ENCODE measurements around the gene FOXJ3. TPM values are rescaled to one million over a fixed set of nuclear protein-coding genes. Genes with fewer than 3 reads are reported as not detected.
A peak's percentile ranks its signal among the peaks of the same experiment; 100 is the strongest.

The FOXJ3 gene
- total RNA-seq, 1 experiment from 2014 or later = 27.9 TPM

- no peak for DNase-seq (ENCODE audit: low read depth in 1 of 2, low spot score in 2 of 2)
- H3K36me3 ChIP-seq = peaks cover under 1% of the 10 kb centered on the region
- no peak overlapping the region for H3K4me3 ChIP-seq
- peaks cover 11% of the 10 kb centered on the region for H3K4me1 ChIP-seq (replicated peaks)
- no peak overlapping the region for H3K27ac ChIP-seq
- H3K27me3 ChIP-seq (replicated peaks) = no peaks in the 10 kb centered on the region
- H3K9me3 ChIP-seq (replicated peaks) = peaks cover 6% of the 10 kb centered on the region; the same call in 1 of the 2 replicates
These were observed 93.9 kb downstream of the FOXJ3 start for GRCh38 chr1:42240966-42241755.

- Histone ChIP-seq H3K36me3 (peaks cover 6% of the 10 kb centered on the region), H3K27me3 (replicated peaks) (no peaks in the 10 kb centered on the region), H3K4me3 (no peak overlapping the region), H3K27ac (no peak overlapping the region), H3K4me1 (replicated peaks) (no peaks in the 10 kb centered on the region), H3K9me3 (replicated peaks) (peaks cover 8% of the 10 kb centered on the region; the same call in 1 of the 2 replicates)
- DNase-seq (ENCODE audit: low read depth in 1 of 2, low spot score in 2 of 2) = no peak
These were observed 95.5 kb downstream of the FOXJ3 start for GRCh38 chr1:42239555-42239954.

DNA sequence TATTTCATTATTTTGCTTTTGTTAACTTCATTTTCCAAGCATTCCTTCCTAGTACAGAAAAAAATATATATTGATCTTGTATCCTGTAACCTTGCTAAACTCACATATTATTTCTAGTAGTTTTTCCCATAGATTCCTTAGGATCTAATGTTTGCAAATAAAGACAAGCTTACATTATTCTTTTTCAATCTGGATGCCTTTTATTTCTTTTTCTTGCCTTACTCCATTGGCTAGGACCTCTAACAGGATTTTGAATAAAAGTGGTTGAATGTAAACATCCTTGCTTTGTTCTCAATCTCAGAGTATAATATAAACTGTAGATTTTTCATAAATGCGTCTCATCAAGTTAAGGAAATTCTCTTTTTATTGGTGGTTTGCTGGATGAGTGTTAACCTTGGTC is 96.0 kb downstream of the FOXJ3 start:
- Histone ChIP-seq H3K4me1 (replicated peaks) (no peaks in the 10 kb centered on the region), H3K27me3 (replicated peaks) (no peaks in the 10 kb centered on the region), H3K36me3 (peaks cover 6% of the 10 kb centered on the region), H3K9me3 (replicated peaks) (peaks cover 8% of the 10 kb centered on the region; the same call in 1 of the 2 replicates), H3K27ac (no peak overlapping the region), H3K4me3 (no peak overlapping the region)
- no peak for DNase-seq (ENCODE audit: low read depth in 1 of 2, low spot score in 2 of 2)

- peaks cover 6% of the 10 kb centered on the region for H3K36me3 ChIP-seq
- H3K27me3 ChIP-seq (replicated peaks) = no peaks in the 10 kb centered on the region
- DNase-seq (ENCODE audit: low read depth in 1 of 2, low spot score in 2 of 2) = no peak
- 0 out of 2 replicates have a peak, but pooled peaks cover 6% of the 10 kb centered on the region for H3K9me3 ChIP-seq (replicated peaks)
- no peak overlapping the region for H3K4me3 ChIP-seq
- H3K27ac ChIP-seq = no peak overlapping the region
- H3K4me1 ChIP-seq (replicated peaks) = peaks cover 18% of the 10 kb centered on the region
These were observed 103.8 kb downstream of the FOXJ3 start for GRCh38 chr1:42231253-42231652.

- Histone ChIP-seq H3K36me3 (peaks cover 2% of the 10 kb centered on the region; the same call in 1 of the 2 replicates), H3K27ac (no peak overlapping the region), H3K4me3 (no peak overlapping the region), H3K9me3 (replicated peaks) (0 out of 2 replicates have a peak, but pooled peaks cover 4% of the 10 kb centered on the region), H3K27me3 (replicated peaks) (no peaks in the 10 kb centered on the region), H3K4me1 (replicated peaks) (peaks cover 25% of the 10 kb centered on the region)
- DNase-seq (ENCODE audit: low read depth in 1 of 2, low spot score in 2 of 2) = no peak
These were observed 106.1 kb downstream of the FOXJ3 start for GRCh38 chr1:42228938-42229337.

DNA sequence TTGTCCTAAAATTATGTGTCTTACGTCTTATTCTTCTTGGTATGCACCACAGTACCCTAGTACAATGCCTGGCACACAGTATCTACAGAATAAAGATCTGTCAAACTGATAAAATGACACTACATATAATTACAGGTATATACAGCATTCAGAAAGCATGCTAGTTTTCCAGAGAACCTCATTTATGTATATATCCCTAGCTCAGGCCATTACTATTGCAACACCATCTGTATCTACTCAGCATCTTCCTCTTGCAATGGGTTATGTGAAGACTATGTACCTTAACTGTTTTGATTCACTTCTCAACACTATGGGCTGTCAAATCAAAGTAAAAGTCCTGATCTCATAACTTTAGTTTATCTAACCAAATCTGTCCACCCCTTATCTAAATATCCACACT is 112.0 kb downstream of the FOXJ3 start:
- Histone ChIP-seq H3K27me3 (replicated peaks) (no peaks in the 10 kb centered on the region), H3K9me3 (replicated peaks) (no peaks in the 10 kb centered on the region), H3K36me3 (peaks cover 2% of the 10 kb centered on the region; the same call in 1 of the 2 replicates), H3K27ac (no peak overlapping the region), H3K4me3 (no peak overlapping the region), H3K4me1 (replicated peaks) (peaks cover 31% of the 10 kb centered on the region)
- no peak for DNase-seq (ENCODE audit: low read depth in 1 of 2, low spot score in 2 of 2)

- Histone ChIP-seq H3K9me3 (replicated peaks) (no peaks in the 10 kb centered on the region), H3K27ac (no peak overlapping the region; the same call in 1 of the 2 replicates), H3K36me3 (peaks cover 2% of the 10 kb centered on the region; the same call in 1 of the 2 replicates), H3K4me3 (no peak overlapping the region), H3K27me3 (replicated peaks) (no peaks in the 10 kb centered on the region), H3K4me1 (replicated peaks) (peaks cover 27% of the 10 kb centered on the region)
- DNase-seq (ENCODE audit: low read depth in 1 of 2, low spot score in 2 of 2) = peak in 1 of 2 experiments; percentile 53
These were observed 113.0 kb downstream of the FOXJ3 start for GRCh38 chr1:42221952-42222606.

DNA sequence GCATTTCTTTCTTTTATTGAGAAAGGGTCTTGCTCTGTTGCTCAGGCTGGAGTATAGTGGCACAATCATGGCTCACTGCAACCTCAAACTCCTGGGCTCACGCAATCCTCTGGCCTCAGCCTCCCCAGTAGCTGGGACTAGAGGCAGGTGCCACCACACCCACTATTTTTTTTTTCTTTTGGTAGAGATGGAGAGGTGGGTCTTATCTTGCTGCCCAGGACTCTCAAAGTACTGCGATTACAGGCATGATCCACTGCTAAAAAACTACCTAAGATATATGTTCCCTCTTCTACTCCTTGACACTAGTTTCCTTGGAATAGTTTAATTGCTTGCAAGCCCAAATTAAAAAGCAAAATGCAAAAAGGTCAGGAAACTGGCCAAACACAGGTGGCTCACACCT is 113.6 kb downstream of the FOXJ3 start:
- no peak overlapping the region for H3K4me3 ChIP-seq
- H3K9me3 ChIP-seq (replicated peaks) = no peaks in the 10 kb centered on the region
- peaks cover 21% of the 10 kb centered on the region for H3K4me1 ChIP-seq (replicated peaks)
- H3K36me3 ChIP-seq = 0 out of 2 replicates have a peak, but pooled peaks cover 5% of the 10 kb centered on the region
- DNase-seq (ENCODE audit: low read depth in 1 of 2, low spot score in 2 of 2) = no peak
- H3K27ac ChIP-seq = no peak overlapping the region
- H3K27me3 ChIP-seq (replicated peaks) = no peaks in the 10 kb centered on the region

GRCh38 chr1:42219627-42220026 is 115.4 kb downstream of the FOXJ3 start:
- Histone ChIP-seq H3K27me3 (replicated peaks) (no peaks in the 10 kb centered on the region), H3K27ac (no peak overlapping the region), H3K9me3 (replicated peaks) (no peaks in the 10 kb centered on the region), H3K4me3 (no peak overlapping the region), H3K36me3 (peaks cover 5% of the 10 kb centered on the region), H3K4me1 (replicated peaks) (peaks cover 12% of the 10 kb centered on the region)
- DNase-seq (ENCODE audit: low read depth in 1 of 2, low spot score in 2 of 2) = no peak

- peaks cover 10% of the 10 kb centered on the region for H3K36me3 ChIP-seq
- H3K4me1 ChIP-seq (replicated peaks) = no peaks in the 10 kb centered on the region
- H3K27ac ChIP-seq = no peak overlapping the region
- no peaks in the 10 kb centered on the region for H3K27me3 ChIP-seq (replicated peaks)
- no peaks in the 10 kb centered on the region for H3K9me3 ChIP-seq (replicated peaks)
- H3K4me3 ChIP-seq = no peak overlapping the region
- DNase-seq (ENCODE audit: low read depth in 1 of 2, low spot score in 2 of 2) = no peak
These were observed 120.6 kb downstream of the FOXJ3 start for GRCh38 chr1:42214447-42214871.

DNA sequence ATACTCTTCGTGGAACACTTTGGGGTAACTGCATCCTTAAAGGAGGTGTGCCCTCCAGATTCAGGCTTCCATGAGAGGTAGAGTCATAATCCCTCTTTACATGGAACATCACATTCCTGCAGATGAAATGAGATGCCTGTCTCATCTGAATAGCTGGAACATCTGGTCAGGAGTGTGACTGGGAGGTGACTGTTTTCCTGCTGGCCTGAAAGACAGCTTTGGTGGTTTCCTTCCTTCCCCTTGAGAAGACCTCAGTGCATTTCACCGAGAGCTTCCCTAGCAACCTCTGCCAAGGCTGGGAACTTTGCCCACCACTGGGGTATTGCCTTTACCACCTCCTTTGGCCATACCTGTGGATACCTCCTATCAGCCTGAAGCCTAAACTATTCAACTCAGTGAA is 123.8 kb downstream of the FOXJ3 start:
- Histone ChIP-seq H3K36me3 (peaks cover 8% of the 10 kb centered on the region), H3K9me3 (replicated peaks) (no peaks in the 10 kb centered on the region), H3K27me3 (replicated peaks) (no peaks in the 10 kb centered on the region), H3K27ac (no peak overlapping the region), H3K4me3 (no peak overlapping the region), H3K4me1 (replicated peaks) (no peaks in the 10 kb centered on the region)
- no peak for DNase-seq (ENCODE audit: low read depth in 1 of 2, low spot score in 2 of 2)

GRCh38 chr1:42210421-42211133 is 124.5 kb downstream of the FOXJ3 start:
- Histone ChIP-seq H3K9me3 (replicated peaks) (no peaks in the 10 kb centered on the region), H3K27ac (no peak overlapping the region), H3K36me3 (peaks cover 8% of the 10 kb centered on the region), H3K4me3 (no peak overlapping the region), H3K27me3 (replicated peaks) (no peaks in the 10 kb centered on the region), H3K4me1 (replicated peaks) (no peaks in the 10 kb centered on the region)
- no peak for DNase-seq (ENCODE audit: low read depth in 1 of 2, low spot score in 2 of 2)

- H3K9me3 ChIP-seq (replicated peaks) = no peaks in the 10 kb centered on the region
- H3K4me1 ChIP-seq (replicated peaks) = no peaks in the 10 kb centered on the region
- no peak for DNase-seq (ENCODE audit: low read depth in 1 of 2, low spot score in 2 of 2)
- no peak overlapping the region for H3K4me3 ChIP-seq
- H3K27ac ChIP-seq = no peak overlapping the region
- peaks cover 6% of the 10 kb centered on the region for H3K36me3 ChIP-seq
- H3K27me3 ChIP-seq (replicated peaks) = no peaks in the 10 kb centered on the region
These were observed 125.3 kb downstream of the FOXJ3 start for GRCh38 chr1:42209526-42210251.
